Measurements from ENCODE around the gene WDFY2. TPM values are rescaled to one million over a fixed set of nuclear protein-coding genes. Genes with fewer than 3 reads are reported as not detected.

Gene WDFY2
- total and polyA plus RNA-seq, 2 of the 13 experiments (the other 11 are each of a cell fraction or from before 2014, with no cell fraction given), result 22.6 to 27.0 TPM

- no peak for TF ChIP-seq AHDC1 (CRISPR knock-in tag; IDR thresholded peaks at IDR 0.05; ENCODE audit: borderline replicate concordance)
- TF ChIP-seq, protein P1, sequence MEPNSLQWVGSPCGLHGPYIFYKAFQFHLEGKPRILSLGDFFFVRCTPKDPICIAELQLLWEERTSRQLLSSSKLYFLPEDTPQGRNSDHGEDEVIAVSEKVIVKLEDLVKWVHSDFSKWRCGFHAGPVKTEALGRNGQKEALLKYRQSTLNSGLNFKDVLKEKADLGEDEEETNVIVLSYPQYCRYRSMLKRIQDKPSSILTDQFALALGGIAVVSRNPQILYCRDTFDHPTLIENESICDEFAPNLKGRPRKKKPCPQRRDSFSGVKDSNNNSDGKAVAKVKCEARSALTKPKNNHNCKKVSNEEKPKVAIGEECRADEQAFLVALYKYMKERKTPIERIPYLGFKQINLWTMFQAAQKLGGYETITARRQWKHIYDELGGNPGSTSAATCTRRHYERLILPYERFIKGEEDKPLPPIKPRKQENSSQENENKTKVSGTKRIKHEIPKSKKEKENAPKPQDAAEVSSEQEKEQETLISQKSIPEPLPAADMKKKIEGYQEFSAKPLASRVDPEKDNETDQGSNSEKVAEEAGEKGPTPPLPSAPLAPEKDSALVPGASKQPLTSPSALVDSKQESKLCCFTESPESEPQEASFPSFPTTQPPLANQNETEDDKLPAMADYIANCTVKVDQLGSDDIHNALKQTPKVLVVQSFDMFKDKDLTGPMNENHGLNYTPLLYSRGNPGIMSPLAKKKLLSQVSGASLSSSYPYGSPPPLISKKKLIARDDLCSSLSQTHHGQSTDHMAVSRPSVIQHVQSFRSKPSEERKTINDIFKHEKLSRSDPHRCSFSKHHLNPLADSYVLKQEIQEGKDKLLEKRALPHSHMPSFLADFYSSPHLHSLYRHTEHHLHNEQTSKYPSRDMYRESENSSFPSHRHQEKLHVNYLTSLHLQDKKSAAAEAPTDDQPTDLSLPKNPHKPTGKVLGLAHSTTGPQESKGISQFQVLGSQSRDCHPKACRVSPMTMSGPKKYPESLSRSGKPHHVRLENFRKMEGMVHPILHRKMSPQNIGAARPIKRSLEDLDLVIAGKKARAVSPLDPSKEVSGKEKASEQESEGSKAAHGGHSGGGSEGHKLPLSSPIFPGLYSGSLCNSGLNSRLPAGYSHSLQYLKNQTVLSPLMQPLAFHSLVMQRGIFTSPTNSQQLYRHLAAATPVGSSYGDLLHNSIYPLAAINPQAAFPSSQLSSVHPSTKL (CRISPR knock-in tag; IDR thresholded peaks at IDR 0.05), result no peak
- TF ChIP-seq ARID2 (CRISPR knock-in tag; IDR thresholded peaks at IDR 0.05; ENCODE audit: borderline replicate concordance), result no peak
- no peak for TF ChIP-seq GABPB1 (CRISPR knock-in tag; IDR thresholded peaks at IDR 0.05)
- no peak for TF ChIP-seq ZMAT3 (CRISPR knock-in tag; conservative IDR thresholded peaks at IDR 0.05)
- TF ChIP-seq ZNF350 (CRISPR knock-in tag; IDR thresholded peaks at IDR 0.05; ENCODE audit: borderline replicate concordance, low read depth), result no peak
Observed at GRCh38 chr13:51815848-51816247, 231.6 kb downstream of the WDFY2 start (continued).

Data from HepG2 (cell line).